ENCODE measurements around the gene LY6G6C. TPM values are rescaled to one million over a fixed set of nuclear protein-coding genes. Genes with fewer than 3 reads are reported as not detected.

The LY6G6C gene
- total and polyA plus RNA-seq, 2 experiments from 2014 or later, result not detected

GRCh38 chr6:31730631-31731086, 9.1 kb upstream of the LY6G6C start:
- DNase-seq (ENCODE audit: low spot score), result no peak
- peak overlapping the region; percentile 96; the same call in 1 of the 2 replicates for H3K27ac Mint-ChIP-seq
- H3K27me3 Mint-ChIP-seq (ENCODE audit: insufficient read depth, low read depth, poor library complexity), result peaks cover 19% of the 10 kb centered on the region
- H3K4me3 Mint-ChIP-seq, result peak overlapping the region; percentile 93
- no peaks in the 10 kb centered on the region; the same call in 2 of the 3 replicates for H3K9me3 Mint-ChIP-seq
- Histone ChIP-seq H3K4me3 (peak overlapping the region; percentile 99), H3F3A (replicated peaks; ENCODE audit: low read depth) (peaks cover 47% of the 10 kb centered on the region), H3K79me2 (replicated peaks; ENCODE audit: insufficient read depth) (peaks cover 22% of the 10 kb centered on the region), H3K27me3 (ENCODE audit: insufficient read depth) (peaks cover 8% of the 10 kb centered on the region; the same call in 1 of the 2 replicates), H3K9me2 (ENCODE audit: insufficient read depth) (no peaks in the 10 kb centered on the region), H3K36me3 (ENCODE audit: insufficient read depth) (peaks cover 29% of the 10 kb centered on the region), H3K27ac (ENCODE audit: low read depth) (peak overlapping the region; percentile 79), H3K4me1 (ENCODE audit: insufficient read depth) (peaks cover 21% of the 10 kb centered on the region), H2AFZ (no peak overlapping the region), H4K20me1 (replicated peaks; ENCODE audit: insufficient read depth) (peaks cover 11% of the 10 kb centered on the region; the same call in 1 of the 2 replicates), H3K4me2 (peak overlapping the region; percentile 98)
- no peak for ATAC-seq
- peaks cover 30% of the 10 kb centered on the region for H3K4me1 Mint-ChIP-seq
- no peak for TF ChIP-seq CREB1 (CRISPR knock-in tag; IDR thresholded peaks at IDR 0.05; ENCODE audit: low read depth)
- no peak for TF ChIP-seq EZH2 (IDR thresholded peaks at IDR 0.05; ENCODE audit: low read depth, unreplicated experiment)
- no peak for TF ChIP-seq ZNF114 (CRISPR knock-in tag; IDR thresholded peaks at IDR 0.05)
- no peak for TF ChIP-seq NANOG (IDR thresholded peaks at IDR 0.05; ENCODE audit: borderline replicate concordance)
- TF ChIP-seq STAT1 (IDR thresholded peaks at IDR 0.05; ENCODE audit: unreplicated experiment), result no peak
- no peak for TF ChIP-seq CTCF (conservative IDR thresholded peaks at IDR 0.05; ENCODE audit: low read depth in 2 of 2)
- TF ChIP-seq JUNB (IDR thresholded peaks at IDR 0.05; ENCODE audit: unreplicated experiment), result no peak
- no peak for TF ChIP-seq EZH2phosphoT487 (IDR thresholded peaks at IDR 0.05; ENCODE audit: unreplicated experiment)
- no peak for TF ChIP-seq ETS1 (IDR thresholded peaks at IDR 0.05)
- TF ChIP-seq ZNF462 (CRISPR knock-in tag; IDR thresholded peaks at IDR 0.05), result no peak
- no peak for TF ChIP-seq POLR2AphosphoS5 (IDR thresholded peaks at IDR 0.05; ENCODE audit: low read depth)
- no peak for TF ChIP-seq REST (IDR thresholded peaks at IDR 0.05; ENCODE audit: unreplicated experiment)
- TF ChIP-seq ZNF331 (CRISPR knock-in tag; IDR thresholded peaks at IDR 0.05; ENCODE audit: low read depth), result no peak
- peaks cover 62% of the 10 kb centered on the region for H3K36me3 Mint-ChIP-seq (ENCODE audit: low read depth)
